ENCODE measurements around the gene PKMYT1. TPM values are rescaled to one million over a fixed set of nuclear protein-coding genes. Genes with fewer than 3 reads are reported as not detected.

The PKMYT1 gene
- total and polyA plus RNA-seq, 9 of the 15 experiments (the other 6 are each of a cell fraction or from before 2014, with no cell fraction given), result 8.7 to 201 (median 37.8) TPM

GRCh38 chr16:2963723-2964474 is 16.3 kb downstream of the PKMYT1 start, which contains the start of gene KREMEN2 (continued):
- TF ChIP-seq CREB1 (IDR thresholded peaks at IDR 0.05) (no peak; the same call in 1 of the 2 replicates), CREB1 (CRISPR knock-in tag; IDR thresholded peaks at IDR 0.05) (no peak; the same call in 1 of the 2 replicates), ZNF277 (CRISPR knock-in tag; IDR thresholded peaks at IDR 0.05; ENCODE audit: borderline replicate concordance) (no peak), TGIF2 (CRISPR knock-in tag; IDR thresholded peaks at IDR 0.05) (no peak), ZNF217 (CRISPR knock-in tag; IDR thresholded peaks at IDR 0.05) (no peak), PHTF2 (CRISPR knock-in tag; IDR thresholded peaks at IDR 0.05) (no peak), HINFP (tag; conservative IDR thresholded peaks at IDR 0.05; ENCODE audit: low read depth) (no peak), FUS (optimal IDR thresholded peaks at IDR 0.05; ENCODE audit: low read depth, low read length) (no peak), ZNF589 (CRISPR knock-in tag; IDR thresholded peaks at IDR 0.05; ENCODE audit: low read depth) (no peak), HOXB6 (CRISPR knock-in tag; IDR thresholded peaks at IDR 0.05; ENCODE audit: borderline replicate concordance) (no peak), CREB3L1 (IDR thresholded peaks at IDR 0.05; ENCODE audit: borderline replicate concordance, low read depth) (no peak), POLR2AphosphoS2 (IDR thresholded peaks at IDR 0.05; ENCODE audit: low read length) (no peak), PREB (CRISPR knock-in tag; IDR thresholded peaks at IDR 0.05) (no peak), GTF2A2 (tag; IDR thresholded peaks at IDR 0.05) (no peak), PKNOX1 (IDR thresholded peaks at IDR 0.05) (no peak)
- TF ChIP-seq, protein P1, sequence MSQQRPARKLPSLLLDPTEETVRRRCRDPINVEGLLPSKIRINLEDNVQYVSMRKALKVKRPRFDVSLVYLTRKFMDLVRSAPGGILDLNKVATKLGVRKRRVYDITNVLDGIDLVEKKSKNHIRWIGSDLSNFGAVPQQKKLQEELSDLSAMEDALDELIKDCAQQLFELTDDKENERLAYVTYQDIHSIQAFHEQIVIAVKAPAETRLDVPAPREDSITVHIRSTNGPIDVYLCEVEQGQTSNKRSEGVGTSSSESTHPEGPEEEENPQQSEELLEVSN (IDR thresholded peaks at IDR 0.05; ENCODE audit: borderline replicate concordance in 1 of 2, extremely low read depth in 1 of 2, insufficient read depth in 1 of 2, insufficient read length in 1 of 2, low read depth in 1 of 2, low read length in 1 of 2, poor library complexity in 1 of 2, severe bottlenecking in 1 of 2), result peak; percentile 47 to 61
- TF ChIP-seq, protein P2, sequence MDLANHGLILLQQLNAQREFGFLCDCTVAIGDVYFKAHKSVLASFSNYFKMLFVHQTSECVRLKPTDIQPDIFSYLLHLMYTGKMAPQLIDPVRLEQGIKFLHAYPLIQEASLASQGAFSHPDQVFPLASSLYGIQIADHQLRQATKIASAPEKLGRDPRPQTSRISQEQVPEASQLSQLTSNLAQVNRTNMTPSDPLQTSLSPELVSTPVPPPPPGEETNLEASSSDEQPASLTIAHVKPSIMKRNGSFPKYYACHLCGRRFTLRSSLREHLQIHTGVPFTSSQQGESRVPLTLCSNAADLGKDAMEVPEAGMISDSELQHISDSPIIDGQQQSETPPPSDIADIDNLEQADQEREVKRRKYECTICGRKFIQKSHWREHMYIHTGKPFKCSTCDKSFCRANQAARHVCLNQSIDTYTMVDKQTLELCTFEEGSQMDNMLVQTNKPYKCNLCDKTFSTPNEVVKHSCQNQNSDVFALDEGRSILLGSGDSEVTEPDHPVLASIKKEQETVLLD (IDR thresholded peaks at IDR 0.05), result 0 out of 2 replicates have a peak, but pooled peaks have one; percentile 58
